ENCODE measurements around the gene OR10A7. TPM values are rescaled to one million over a fixed set of nuclear protein-coding genes. Genes with fewer than 3 reads are reported as not detected.
"Not testable (repeated sequence)": the region's sequence is repeated elsewhere in the genome, so short reads cannot be mapped to it uniquely, and the experiment has no call there.

Gene OR10A7, protein sequence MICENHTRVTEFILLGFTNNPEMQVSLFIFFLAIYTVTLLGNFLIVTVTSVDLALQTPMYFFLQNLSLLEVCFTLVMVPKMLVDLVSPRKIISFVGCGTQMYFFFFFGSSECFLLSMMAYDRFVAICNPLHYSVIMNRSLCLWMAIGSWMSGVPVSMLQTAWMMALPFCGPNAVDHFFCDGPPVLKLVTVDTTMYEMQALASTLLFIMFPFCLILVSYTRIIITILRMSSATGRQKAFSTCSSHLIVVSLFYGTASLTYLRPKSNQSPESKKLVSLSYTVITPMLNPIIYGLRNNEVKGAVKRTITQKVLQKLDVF
- polyA plus RNA-seq (2012; ENCODE audit: insufficient read depth, insufficient read length, low read depth) = not detected

- no peak for DNase-seq
Measured at GRCh38 chr12:55220725-55221124, at the start of gene OR10A7. Gene OR10A7 (plus strand): TSS chr12:55221025. CDS start chr12:55221025, 0 bp downstream.

DNA sequence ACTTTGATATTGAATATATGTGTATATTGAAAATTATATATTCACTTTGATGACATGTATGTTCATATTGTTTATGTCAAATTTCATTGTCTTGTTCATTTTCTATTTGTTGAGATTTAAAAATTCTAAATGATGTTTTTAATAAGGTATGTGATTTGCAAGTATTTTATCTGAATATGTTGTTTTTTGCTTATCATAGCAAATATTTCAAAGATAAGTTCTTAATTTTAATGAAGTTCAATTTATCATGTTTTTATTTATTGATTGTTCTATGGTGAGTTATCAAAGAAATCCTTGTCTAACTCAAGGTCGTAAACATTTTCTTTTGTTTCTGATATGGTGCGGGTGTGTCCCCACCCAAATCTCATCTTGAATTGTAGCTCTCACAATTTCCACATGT is 49.4 kb upstream of the OR10A7 start:
- Histone ChIP-seq H3K4me3 (ENCODE audit: low read depth, low read length) (no peak overlapping the region), H3K9me3 (no peaks in the 10 kb centered on the region), H3K4me1 (no peaks in the 10 kb centered on the region), H3K27me3 (peaks cover 12% of the 10 kb centered on the region; the same call in 1 of the 2 replicates), H3K36me3 (no peaks in the 10 kb centered on the region)
- TF ChIP-seq, protein P1, sequence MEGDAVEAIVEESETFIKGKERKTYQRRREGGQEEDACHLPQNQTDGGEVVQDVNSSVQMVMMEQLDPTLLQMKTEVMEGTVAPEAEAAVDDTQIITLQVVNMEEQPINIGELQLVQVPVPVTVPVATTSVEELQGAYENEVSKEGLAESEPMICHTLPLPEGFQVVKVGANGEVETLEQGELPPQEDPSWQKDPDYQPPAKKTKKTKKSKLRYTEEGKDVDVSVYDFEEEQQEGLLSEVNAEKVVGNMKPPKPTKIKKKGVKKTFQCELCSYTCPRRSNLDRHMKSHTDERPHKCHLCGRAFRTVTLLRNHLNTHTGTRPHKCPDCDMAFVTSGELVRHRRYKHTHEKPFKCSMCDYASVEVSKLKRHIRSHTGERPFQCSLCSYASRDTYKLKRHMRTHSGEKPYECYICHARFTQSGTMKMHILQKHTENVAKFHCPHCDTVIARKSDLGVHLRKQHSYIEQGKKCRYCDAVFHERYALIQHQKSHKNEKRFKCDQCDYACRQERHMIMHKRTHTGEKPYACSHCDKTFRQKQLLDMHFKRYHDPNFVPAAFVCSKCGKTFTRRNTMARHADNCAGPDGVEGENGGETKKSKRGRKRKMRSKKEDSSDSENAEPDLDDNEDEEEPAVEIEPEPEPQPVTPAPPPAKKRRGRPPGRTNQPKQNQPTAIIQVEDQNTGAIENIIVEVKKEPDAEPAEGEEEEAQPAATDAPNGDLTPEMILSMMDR (IDR thresholded peaks at IDR 0.05; ENCODE audit: low read depth, low read length) = no peak
- DNase-seq = no peak

More at GRCh38 chr12:55220725-55221124, at the start of gene OR10A7:
- H3K36me3 ChIP-seq = no peaks in the 10 kb centered on the region
- no peaks in the 10 kb centered on the region for H3K9me3 ChIP-seq
- no peaks in the 10 kb centered on the region for H3K4me1 ChIP-seq
- TF ChIP-seq, protein P1 (IDR thresholded peaks at IDR 0.05; ENCODE audit: low read depth, low read length) = no peak
- H3K4me3 ChIP-seq (ENCODE audit: low read depth, low read length) = no peak within 1 kb of the TSS
- no peaks in the 10 kb centered on the region; the same call in 1 of the 2 replicates for H3K27me3 ChIP-seq

DNA sequence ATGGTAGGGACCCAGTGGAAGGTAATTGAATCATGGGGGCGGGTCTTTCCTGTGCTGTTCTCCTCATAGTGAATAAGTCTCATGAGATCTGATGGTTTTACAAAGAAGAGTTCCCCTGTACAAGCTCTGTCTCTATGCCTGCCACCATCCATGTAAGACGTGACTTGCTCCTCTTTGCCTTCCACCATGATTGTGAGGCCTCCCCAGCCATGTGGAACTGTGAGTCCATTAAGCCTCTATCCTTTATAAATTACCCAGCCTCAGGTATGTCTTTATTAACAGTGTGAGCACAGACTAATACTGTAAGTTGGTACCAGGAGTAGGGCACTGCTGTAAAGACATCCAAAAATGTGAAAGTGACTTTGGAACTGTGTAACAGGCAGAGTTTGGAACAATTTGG is 49.0 kb upstream of the OR10A7 start:
- peaks cover 13% of the 10 kb centered on the region; the same call in 1 of the 2 replicates for H3K27me3 ChIP-seq
- H3K4me1 ChIP-seq; DNase-seq; H3K9me3 ChIP-seq; H3K36me3 ChIP-seq; H3K4me3 ChIP-seq (ENCODE audit: low read depth, low read length): not testable (repeated sequence)

- TF ChIP-seq, protein P1 (IDR thresholded peaks at IDR 0.05; ENCODE audit: low read depth, low read length) = no peak
- Histone ChIP-seq H3K4me3 (ENCODE audit: low read depth, low read length) (no peak overlapping the region), H3K27me3 (peaks cover 17% of the 10 kb centered on the region), H3K4me1 (no peaks in the 10 kb centered on the region), H3K9me3 (no peaks in the 10 kb centered on the region), H3K36me3 (no peaks in the 10 kb centered on the region)
- no peak for DNase-seq
Measured at GRCh38 chr12:55172686-55173085, 48.1 kb upstream of the OR10A7 start.

DNA sequence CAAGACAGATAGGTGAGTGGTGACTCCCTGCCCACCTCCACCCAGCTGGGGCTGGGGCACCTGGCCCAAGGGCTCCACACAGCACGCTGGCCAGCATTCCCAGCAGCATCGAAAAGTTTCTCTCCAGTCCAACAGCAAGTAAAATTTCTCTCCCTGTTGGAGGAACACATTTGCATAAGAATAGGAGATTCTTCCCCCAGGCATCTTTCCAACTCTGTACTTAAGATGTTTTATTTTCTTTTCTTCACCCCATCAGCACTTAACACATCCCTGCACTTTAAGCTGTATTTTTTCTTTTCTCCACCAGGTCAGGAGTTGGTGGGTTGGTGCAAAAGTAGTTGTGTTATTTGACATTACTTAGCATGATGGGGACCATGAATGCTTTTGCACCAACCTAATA is 47.4 kb upstream of the OR10A7 start:
- Histone ChIP-seq H3K4me3 (ENCODE audit: low read depth, low read length) (no peak overlapping the region), H3K4me1 (no peaks in the 10 kb centered on the region), H3K9me3 (no peaks in the 10 kb centered on the region), H3K27me3 (peaks cover 21% of the 10 kb centered on the region), H3K36me3 (no peaks in the 10 kb centered on the region)
- no peak for DNase-seq
- TF ChIP-seq, protein P1 (IDR thresholded peaks at IDR 0.05; ENCODE audit: low read depth, low read length) = no peak

DNA sequence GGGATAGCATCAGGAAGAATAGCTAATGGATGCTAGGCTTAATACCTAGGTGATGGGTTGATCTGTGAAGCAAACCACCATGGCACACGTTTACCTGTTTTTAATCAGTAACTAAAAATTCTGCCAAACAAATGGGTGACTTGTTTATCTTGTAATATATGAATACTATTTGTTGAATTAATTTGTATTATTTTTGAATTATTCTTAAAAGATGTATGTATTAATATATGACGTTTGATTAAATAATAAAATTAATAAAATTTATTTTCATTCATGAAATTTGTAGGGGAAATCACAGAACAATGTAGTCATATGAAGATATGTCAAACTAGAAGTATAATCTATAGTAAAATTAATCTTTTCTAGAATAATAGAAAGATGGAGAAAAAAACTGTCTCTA is 32.3 kb upstream of the OR10A7 start:
- TF ChIP-seq, protein P1 (IDR thresholded peaks at IDR 0.05; ENCODE audit: low read depth, low read length) = no peak
- Histone ChIP-seq H3K9me3 (no peaks in the 10 kb centered on the region), H3K36me3 (no peaks in the 10 kb centered on the region), H3K4me1 (no peaks in the 10 kb centered on the region), H3K4me3 (ENCODE audit: low read depth, low read length) (no peak overlapping the region), H3K27me3 (peaks cover 5% of the 10 kb centered on the region)
- DNase-seq = no peak
